HG02938 (cell line): Measurements from ENCODE around the gene CDK15.
"Not testable (repeated sequence)": the region's sequence is repeated elsewhere in the genome, so short reads cannot be mapped to it uniquely, and the experiment has no call there.

Source experiments
- ATAC-seq: cut with Tn5 transposase; IDR thresholded peaks from one replicate; pipeline ENCODE4 v1.9.1; 2021; ENCODE audit warnings: mild to moderate bottlenecking, moderate library complexity; ENCODE audit not compliant: unreplicated experiment

CDK15 gene

DNA sequence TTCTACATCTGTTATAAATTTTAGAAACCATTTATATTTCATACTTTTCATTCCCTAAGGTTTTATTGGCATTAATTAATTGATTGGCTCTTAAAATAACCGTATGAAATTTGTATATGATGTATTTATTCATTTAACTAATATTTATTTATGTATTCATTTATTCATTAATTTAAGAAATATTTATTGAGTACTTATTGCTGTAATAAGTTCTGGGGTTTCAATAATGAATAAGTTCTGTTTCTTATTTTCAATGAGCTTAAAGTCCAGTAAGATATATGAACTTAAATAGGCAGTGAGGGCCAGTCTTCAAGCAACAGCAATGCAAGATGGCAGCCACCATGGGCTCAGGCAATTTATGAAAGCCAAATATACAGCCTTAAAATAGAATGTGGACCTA is 17.9 kb downstream of the CDK15 start:
- no peak for ATAC-seq

GRCh38 chr2:201827621-201828020 is 21.3 kb downstream of the CDK15 start:
- ATAC-seq = no peak

DNA sequence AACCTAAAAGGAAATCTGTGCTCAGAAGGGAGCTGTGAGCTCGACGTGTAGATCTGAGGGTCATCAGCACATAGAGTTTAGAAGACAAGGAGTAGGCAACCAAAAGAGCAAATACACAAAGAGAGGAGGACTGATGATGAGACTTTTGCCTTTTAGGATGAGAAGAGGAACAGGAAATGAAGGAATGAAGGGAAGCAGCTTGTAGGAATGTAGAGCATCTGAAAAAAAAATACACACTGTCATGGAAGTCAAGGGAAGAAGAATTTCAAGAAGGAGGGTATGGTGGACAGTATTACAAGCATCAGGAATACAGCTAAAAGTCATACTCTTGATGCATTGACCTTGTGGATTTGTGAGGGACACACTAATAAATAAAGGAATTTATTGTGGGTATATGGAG is 21.9 kb downstream of the CDK15 start:
- ATAC-seq = no peak

DNA sequence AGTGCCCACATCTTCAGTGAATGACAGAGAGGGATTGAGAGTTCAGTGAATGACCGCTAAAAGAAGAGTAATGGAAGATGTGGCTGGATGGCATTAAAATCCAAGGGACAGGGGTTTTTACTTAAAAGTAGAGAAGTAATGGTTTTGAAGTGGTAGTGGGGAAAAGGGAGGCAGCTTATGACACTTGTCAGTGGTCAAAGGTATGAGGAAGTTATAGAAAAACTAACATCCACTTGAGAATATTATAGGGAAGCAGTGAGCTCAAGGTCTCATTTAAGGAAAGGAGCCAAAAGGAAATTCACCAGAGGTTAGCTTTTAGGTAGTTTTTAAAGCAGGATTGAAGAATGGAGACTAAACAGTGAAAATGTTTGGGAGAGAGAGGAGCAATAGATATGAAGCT is 24.3 kb downstream of the CDK15 start:
- ATAC-seq = no peak

GRCh38 chr2:201831469-201831868 is 25.1 kb downstream of the CDK15 start:
- ATAC-seq = no peak

DNA sequence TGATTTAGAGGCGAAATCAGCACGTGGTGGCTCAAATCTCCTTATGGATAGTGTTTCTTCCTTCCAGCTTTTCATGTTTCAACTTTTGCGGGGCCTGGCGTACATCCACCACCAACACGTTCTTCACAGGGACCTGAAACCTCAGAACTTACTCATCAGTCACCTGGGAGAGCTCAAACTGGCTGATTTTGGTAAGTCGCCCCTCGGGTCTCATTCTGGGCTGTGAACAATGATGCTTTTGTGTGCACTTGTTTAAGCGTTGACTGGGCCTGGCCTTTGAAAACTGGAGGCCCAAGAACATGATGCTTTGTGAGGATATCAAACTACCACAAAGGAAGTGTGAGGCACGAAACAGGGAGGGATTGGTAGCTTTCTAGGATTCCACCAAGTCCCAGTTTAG is 27.4 kb downstream of the CDK15 start:
- ATAC-seq = no peak

DNA sequence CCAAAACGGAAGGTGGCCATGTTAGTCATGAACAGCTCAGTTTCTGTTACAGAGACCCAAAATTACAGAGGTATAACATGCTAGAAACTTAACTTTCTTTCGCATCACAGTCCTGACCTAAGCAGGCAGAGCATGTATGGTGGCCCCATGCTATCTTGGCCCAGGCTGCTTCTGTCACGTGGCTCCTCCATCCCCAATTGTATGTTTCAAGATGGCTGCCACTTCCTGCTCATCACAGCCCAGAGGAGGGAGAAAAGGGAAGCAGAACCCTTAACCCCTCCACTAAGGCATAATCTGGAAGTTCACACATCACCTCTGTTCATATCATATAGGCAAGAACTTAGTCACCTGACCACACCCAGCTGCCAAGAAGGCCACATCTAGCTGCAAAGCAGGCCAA is 28.7 kb downstream of the CDK15 start:
- no peak for ATAC-seq

- no peak for ATAC-seq
Measured at GRCh38 chr2:201837391-201837790, 31.1 kb downstream of the CDK15 start.

GRCh38 chr2:201837824-201838431 is 31.6 kb downstream of the CDK15 start:
- ATAC-seq = no peak

DNA sequence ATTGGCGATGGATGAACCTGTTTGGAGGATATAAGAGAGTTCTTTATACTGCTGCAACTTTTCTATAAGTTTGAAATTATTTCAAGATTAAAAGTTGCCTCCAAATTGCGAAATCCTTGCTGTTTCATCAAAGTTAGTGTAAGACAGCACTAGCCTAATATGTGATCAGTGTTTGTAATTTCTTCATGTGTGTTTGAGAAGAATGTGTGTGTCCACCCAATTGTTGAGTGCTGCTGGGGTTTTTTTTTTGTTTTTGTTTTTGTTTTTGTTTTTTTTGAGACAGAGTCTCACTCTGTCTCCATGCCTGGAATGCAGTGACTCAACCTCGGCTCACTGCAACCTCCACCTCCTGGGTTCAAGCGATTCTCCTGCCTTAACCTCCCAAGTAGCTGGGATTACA is 33.4 kb downstream of the CDK15 start:
- no peak for ATAC-seq

DNA sequence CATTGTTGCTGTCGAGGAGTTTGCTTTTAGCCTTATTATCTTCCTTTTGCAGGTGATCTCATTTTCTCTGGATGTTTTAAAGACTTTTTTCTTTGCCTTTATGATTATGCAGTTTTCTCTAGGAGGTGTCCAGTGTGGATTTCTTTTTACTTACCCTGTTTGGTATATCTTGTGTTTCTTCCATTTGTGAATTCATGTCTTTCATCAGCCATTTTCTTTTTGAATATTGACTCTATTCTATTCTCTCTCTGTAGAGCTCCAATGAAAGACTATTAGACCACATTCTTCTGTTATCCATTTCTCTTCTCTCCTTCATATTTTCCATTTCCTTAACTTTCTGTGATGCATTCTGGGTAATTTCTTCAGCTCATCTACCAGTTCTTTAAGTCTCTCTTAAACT is 34.4 kb downstream of the CDK15 start:
- ATAC-seq = no peak

GRCh38 chr2:201842131-201842860 is 36.0 kb downstream of the CDK15 start:
- ATAC-seq = no peak

DNA sequence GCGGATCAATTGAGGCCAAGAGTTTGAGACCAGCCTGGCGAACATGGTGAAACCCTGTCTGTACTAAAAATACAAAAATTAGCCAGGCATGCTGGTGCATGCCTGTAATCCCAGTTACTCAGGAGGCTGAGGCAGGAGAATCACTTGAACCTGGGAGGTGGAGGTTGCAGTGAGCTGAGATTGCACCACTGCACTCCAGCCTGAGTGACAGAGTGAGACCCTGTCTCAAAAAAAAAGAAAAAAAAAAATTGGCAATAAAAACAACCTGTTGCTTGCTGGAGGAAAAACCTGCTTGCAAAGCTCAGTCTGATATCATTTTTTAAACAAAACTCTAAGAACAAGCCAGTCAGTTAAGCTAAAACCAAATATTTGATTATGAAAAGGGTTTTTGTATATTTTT is 38.6 kb downstream of the CDK15 start:
- not testable (repeated sequence) for ATAC-seq

DNA sequence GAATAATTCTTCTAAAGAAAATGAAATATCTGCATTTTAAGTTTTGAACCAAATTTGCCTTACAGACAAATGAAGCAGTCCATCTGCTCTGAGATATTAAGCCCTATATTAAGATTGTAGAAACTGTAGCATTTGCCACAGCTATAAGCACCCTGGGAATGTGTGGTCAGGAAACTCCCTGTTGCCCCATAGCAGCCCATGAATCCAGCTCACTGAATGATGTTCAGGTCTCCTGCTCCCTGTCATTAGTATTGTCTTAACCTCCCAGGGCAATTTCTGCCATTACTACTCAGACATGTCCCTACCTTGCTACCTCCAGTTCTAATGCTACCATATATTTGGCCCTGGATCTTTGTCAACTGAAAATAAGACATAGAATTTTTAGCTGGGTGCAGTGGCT is 41.1 kb downstream of the CDK15 start:
- no peak for ATAC-seq

DNA sequence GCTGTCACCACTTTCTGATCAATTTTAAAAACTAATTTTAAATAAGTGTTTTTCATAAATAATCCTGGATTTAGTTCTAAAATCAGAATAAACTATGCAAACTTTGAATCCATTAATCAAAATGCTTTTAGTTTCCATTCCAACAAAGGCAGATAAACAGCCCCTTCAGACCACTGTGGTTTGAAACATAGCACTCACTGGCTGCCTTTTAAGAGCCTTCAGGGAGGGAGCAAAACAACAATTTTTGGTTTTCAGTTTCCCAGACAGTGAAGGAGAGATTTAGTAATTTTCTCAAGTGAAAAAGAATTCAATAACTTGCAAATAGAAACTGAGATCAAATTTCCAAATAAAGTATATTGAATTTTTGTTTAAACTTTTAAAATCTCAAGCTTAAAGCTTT is 46.1 kb downstream of the CDK15 start:
- no peak for ATAC-seq

GRCh38 chr2:201852878-201853415 is 46.6 kb downstream of the CDK15 start:
- no peak for ATAC-seq

- ATAC-seq = no peak
Measured at GRCh38 chr2:201854221-201854801, 48.0 kb downstream of the CDK15 start.

DNA sequence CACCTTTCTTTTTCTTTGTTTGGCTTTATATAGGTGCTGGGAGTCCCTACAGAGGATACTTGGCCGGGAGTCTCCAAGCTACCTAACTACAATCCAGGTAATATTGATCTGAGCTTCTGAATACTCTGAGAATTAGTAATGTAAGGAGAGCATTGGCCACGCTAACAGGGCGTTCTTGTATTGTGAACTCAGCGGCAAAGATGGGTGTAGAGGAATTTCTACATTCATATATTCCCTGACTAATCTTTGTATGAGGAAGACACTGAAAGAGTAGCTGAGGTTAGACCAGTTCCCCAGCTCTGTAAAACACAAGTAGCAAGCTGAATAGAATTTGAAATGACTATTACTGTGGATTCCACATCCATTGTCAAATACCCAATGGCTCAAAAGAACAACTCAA is 48.5 kb downstream of the CDK15 start:
- no peak for ATAC-seq

GRCh38 chr2:201855356-201855755 is 49.0 kb downstream of the CDK15 start:
- ATAC-seq = no peak

- ATAC-seq = no peak
Measured at GRCh38 chr2:201857326-201857725, 51.0 kb downstream of the CDK15 start.

DNA sequence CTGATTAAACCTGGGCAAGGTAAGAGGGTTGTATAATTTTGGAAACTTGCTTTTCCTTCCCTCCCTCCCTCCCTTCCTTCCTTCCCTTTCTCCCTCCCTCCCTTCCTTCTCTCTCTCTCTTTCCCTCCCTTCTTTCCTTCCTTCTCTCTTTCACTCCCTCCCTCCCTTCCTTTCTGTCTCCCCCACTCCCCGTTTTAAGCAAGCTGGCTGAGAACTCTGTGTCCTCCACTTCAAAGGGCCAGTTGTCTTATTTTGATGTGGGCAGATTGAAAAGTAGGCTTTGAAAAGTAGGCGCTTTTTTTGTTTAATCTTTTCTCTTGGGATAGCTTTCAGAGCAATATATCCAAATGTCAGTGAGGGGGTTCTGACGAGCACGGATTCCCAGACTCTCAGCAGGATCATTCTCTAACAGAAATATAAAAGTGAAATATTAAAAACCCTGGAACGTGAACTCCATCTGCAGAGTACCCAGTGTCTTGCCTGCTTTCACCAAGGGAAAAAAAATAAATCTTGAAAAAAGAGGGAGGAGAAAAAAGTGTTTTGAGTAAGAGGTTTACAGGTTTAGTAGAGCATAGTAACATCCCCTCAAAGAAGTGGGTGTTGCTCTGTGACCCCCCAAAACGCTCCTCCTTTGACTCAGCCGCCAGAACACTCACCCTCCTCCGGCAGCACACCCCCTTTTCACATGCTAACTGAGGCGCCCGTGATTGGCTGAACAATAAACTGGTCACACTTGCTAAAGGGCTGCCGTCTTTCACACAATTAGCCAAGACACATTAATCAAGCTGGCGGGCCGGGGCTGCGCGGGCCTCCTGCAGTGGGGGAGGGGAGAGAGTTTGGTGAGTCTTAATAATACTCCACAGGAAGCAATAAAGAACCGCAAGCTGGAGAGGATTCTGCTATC is 52.2 kb downstream of the CDK15 start:
- ATAC-seq = no peak
